H1 (cell line): Measurements from ENCODE around the gene PLEKHG5. TPM values are rescaled to one million over a fixed set of nuclear protein-coding genes. Genes with fewer than 3 reads are reported as not detected.
A peak's percentile ranks its signal among the peaks of the same experiment; 100 is the strongest.

Experiments
- CTCF ChIA-PET: fragments of 300-600 bp; sonication (Branson Sonifier 250); formaldehyde crosslinking; loops from one replicate; lab custom pipeline; 2021; ENCODE audit not compliant: partially characterized antibody; lab: Charles Lee
- POLR2A ChIA-PET: fragments of 300-600 bp; sonication (Branson Sonifier 250); formaldehyde crosslinking; loops from one replicate; lab custom pipeline; 2021; ENCODE audit warnings: inconsistent platforms; ENCODE audit not compliant: partially characterized antibody; lab: Charles Lee
- DNase-seq, 2 experiments: peaks; one replicate each; pipeline versions ENCODE4 v3.0.0 to v3.0.0-alpha.2; 2010 to 2022; ENCODE audit warnings: low spot score in 2 of 2, low read depth in 1 of 2, mixed read lengths in 1 of 2
- FAIRE-seq: peaks from 2 replicates; lab custom pipeline; 2011; peaks lifted over from hg19 to GRCh38; lab: Jason Lieb, UNC
- H2AFZ ChIP-seq: 2 replicates; pipeline ENCODE4 v1.8.1; 2012; ENCODE audit warnings: low read length, inconsistent platforms
- H2AK5ac ChIP-seq: 2 replicates; pipeline ENCODE4 v1.6.1; 2013; ENCODE audit warnings: low read depth, low read length
- H2BK120ac ChIP-seq: replicated peaks from 2 replicates; pipeline ENCODE3; 2013; ENCODE audit warnings: low read depth, low read length, inconsistent platforms
- H2BK12ac ChIP-seq: 2 replicates; pipeline ENCODE4 v1.6.1; 2013; ENCODE audit warnings: low read depth, low read length
- H2BK15ac ChIP-seq: 2 replicates; pipeline ENCODE4 v1.6.1; 2013; ENCODE audit warnings: low read length
- H2BK20ac ChIP-seq: 2 replicates; pipeline ENCODE4 v1.6.1; 2013; ENCODE audit warnings: low read length
- H2BK5ac ChIP-seq: 2 replicates; pipeline ENCODE4 v1.6.1; 2013; ENCODE audit warnings: low read depth, low read length
- H3K14ac ChIP-seq: 2 replicates; pipeline ENCODE4 v1.6.1; 2013; ENCODE audit warnings: inconsistent platforms; ENCODE audit not compliant: insufficient read length
- H3K18ac ChIP-seq: 2 replicates; pipeline ENCODE4 v1.6.1; 2013; ENCODE audit warnings: low read length; ENCODE audit errors: extremely low read depth
- H3K23ac ChIP-seq: 2 replicates; pipeline ENCODE4 v1.6.1; 2013; ENCODE audit warnings: inconsistent platforms; ENCODE audit not compliant: insufficient read length
- H3K23me2 ChIP-seq: 2 replicates; pipeline ENCODE4 v1.6.1; 2013; ENCODE audit warnings: low read depth, low read length
- H3K27ac ChIP-seq: 2 replicates; pipeline ENCODE4 v1.6.1; 2011; ENCODE audit warnings: low read depth, low read length, inconsistent platforms
- H3K27me3 ChIP-seq, 4 experiments: replicated peaks in 1 of 4; 1 replicate in 1 of 4; 2 replicates in 3 of 4; pipeline versions ENCODE4 v1.6.1 to v1.8.1; 2011 to 2013; ENCODE audit warnings: low read length in 3 of 4, mild to moderate bottlenecking in 3 of 4, inconsistent platforms in 2 of 4, mixed read lengths in 2 of 4, moderate library complexity in 1 of 4; ENCODE audit not compliant: control insufficient read depth in 3 of 4, insufficient read depth in 3 of 4; ENCODE audit errors: extremely low read depth in 1 of 4
- H3K36me3 ChIP-seq, 4 experiments: 2 replicates each; pipeline versions ENCODE4 v1.6.1 to v1.8.1; 2011 to 2013; ENCODE audit warnings: mild to moderate bottlenecking in 4 of 4, low read length in 3 of 4, moderate library complexity in 2 of 4, control low read depth in 1 of 4, inconsistent platforms in 1 of 4; ENCODE audit not compliant: insufficient read depth in 4 of 4, control insufficient read depth in 2 of 4
- H3K4ac ChIP-seq: replicated peaks from 2 replicates; pipeline ENCODE3; 2013; ENCODE audit warnings: low read length, low read depth, mixed read lengths, inconsistent platforms; ENCODE audit not compliant: insufficient read length
- H3K4me1 ChIP-seq, 4 experiments: replicated peaks in 1 of 4; 1 replicate in 1 of 4; 2 replicates in 3 of 4; pipeline versions ENCODE4 v1.6.1 to v1.8.1; 2011 to 2013; ENCODE audit warnings: low read length in 3 of 4, inconsistent platforms in 2 of 4, mixed read lengths in 1 of 4; ENCODE audit not compliant: insufficient read depth in 4 of 4, control insufficient read depth in 3 of 4
- H3K4me2 ChIP-seq, 2 experiments: 2 replicates each; pipeline versions ENCODE4 v1.6.1 to v1.8.1; 2011 to 2013; ENCODE audit warnings: low read depth in 2 of 2, low read length in 2 of 2, control low read depth in 1 of 2, inconsistent platforms in 1 of 2, mild to moderate bottlenecking in 1 of 2; ENCODE audit not compliant: insufficient read depth in 1 of 2
- H3K4me3 ChIP-seq, 4 experiments: fragments of 200-600, 300-600 bp in 1 of 4; sonication (generic), shearing (Covaris generic), sonication (Bioruptor Twin) in 1 of 4; 2 replicates each; pipeline versions ENCODE4 v1.5.1 to v1.8.1; 2011 to 2016; ENCODE audit warnings: low read length in 4 of 4, low read depth in 3 of 4, control low read depth in 2 of 4, inconsistent platforms in 2 of 4, mild to moderate bottlenecking in 2 of 4, mixed read lengths in 1 of 4, moderate library complexity in 1 of 4; ENCODE audit not compliant: insufficient read depth in 2 of 4; ENCODE audit errors: extremely low read depth in 1 of 4
- H3K56ac ChIP-seq: replicated peaks from 2 replicates; pipeline ENCODE3; 2013; ENCODE audit warnings: low read depth, mild to moderate bottlenecking, mixed read lengths, low read length, inconsistent platforms; ENCODE audit not compliant: insufficient read length
- H3K79me1 ChIP-seq: 2 replicates; pipeline ENCODE4 v1.6.1; 2013; ENCODE audit warnings: low read depth, low read length, control low read depth
- H3K79me2 ChIP-seq, 2 experiments: 2 replicates each; pipeline versions ENCODE4 v1.6.1 to v1.8.1; 2012 to 2013; ENCODE audit warnings: low read length in 2 of 2, mild to moderate bottlenecking in 2 of 2, inconsistent platforms in 1 of 2; ENCODE audit not compliant: insufficient read depth in 2 of 2, control insufficient read depth in 1 of 2
- H3K9ac ChIP-seq, 4 experiments: replicated peaks in 1 of 4; 1 replicate in 1 of 4; 2 replicates in 3 of 4; pipeline versions ENCODE4 v1.6.1 to v1.8.1; 2011 to 2013; ENCODE audit warnings: low read depth in 3 of 4, low read length in 3 of 4, control low read depth in 2 of 4, mild to moderate bottlenecking in 2 of 4, moderate library complexity in 2 of 4, inconsistent platforms in 1 of 4; ENCODE audit errors: extremely low read depth in 1 of 4
- H3K9me3 ChIP-seq, 2 experiments: 2 replicates each; pipeline versions ENCODE4 v1.6.1 to v1.8.1; 2012 to 2013; ENCODE audit warnings: mild to moderate bottlenecking in 2 of 2, moderate library complexity in 2 of 2, control low read depth in 1 of 2, inconsistent platforms in 1 of 2, low read depth in 1 of 2, low read length in 1 of 2, mixed read lengths in 1 of 2; ENCODE audit not compliant: insufficient read depth in 2 of 2
- H4K20me1 ChIP-seq, 2 experiments: replicated peaks in 1 of 2; 2 replicates each; pipeline versions ENCODE3 to v1.8.1; 2011 to 2013; ENCODE audit warnings: inconsistent platforms in 2 of 2, low read length in 2 of 2, mild to moderate bottlenecking in 1 of 2; ENCODE audit not compliant: insufficient read depth in 2 of 2, control insufficient read depth in 1 of 2
- H4K5ac ChIP-seq: 2 replicates; pipeline ENCODE4 v1.6.1; 2013; ENCODE audit warnings: low read length, low read depth, mixed read lengths, inconsistent platforms; ENCODE audit not compliant: insufficient read length
- H4K8ac ChIP-seq: 2 replicates; pipeline ENCODE4 v1.8.0; 2013; ENCODE audit warnings: mild to moderate bottlenecking, moderate library complexity, low read length, inconsistent platforms; ENCODE audit not compliant: insufficient read depth; ENCODE audit errors: extremely low read depth
- H4K91ac ChIP-seq: replicated peaks from 2 replicates; pipeline ENCODE3; 2013; ENCODE audit warnings: low read length, mixed read lengths, inconsistent platforms; ENCODE audit not compliant: insufficient read length
- BCL11A ChIP-seq, 2 experiments: IDR thresholded peaks; one replicate each; pipeline ENCODE4 v1.6.1; 2011; ENCODE audit warnings: low read depth in 2 of 2, low read length in 2 of 2, mild to moderate bottlenecking in 2 of 2
- GABPA ChIP-seq: IDR thresholded peaks from 2 replicates; pipeline ENCODE4 v1.6.1; 2011; ENCODE audit warnings: mild to moderate bottlenecking, low read length, moderate library complexity, borderline replicate concordance; ENCODE audit not compliant: insufficient read depth
- GTF2F1 ChIP-seq: IDR thresholded peaks from 2 replicates; pipeline ENCODE4 v1.6.1; 2012; ENCODE audit warnings: low read depth, low read length, improper control_type of control experiment, borderline replicate concordance
- HDAC2 ChIP-seq, 2 experiments: fragments of 300-600 bp in 1 of 2; sonication (generic) in 1 of 2; IDR thresholded peaks; 2 replicates each; pipeline ENCODE4 v1.6.1; 2011 to 2012; ENCODE audit warnings: low read depth in 2 of 2, low read length in 2 of 2, mild to moderate bottlenecking in 2 of 2, moderate library complexity in 2 of 2, borderline replicate concordance in 1 of 2, inconsistent platforms in 1 of 2
- RAD21 ChIP-seq, 2 experiments: IDR thresholded peaks in 1 of 2; conservative IDR thresholded peaks in 1 of 2; 2 replicates each; pipeline ENCODE4 v1.6.1; 2011; ENCODE audit warnings: low read depth in 2 of 2, low read length in 2 of 2, improper control_type of control experiment in 1 of 2, inconsistent platforms in 1 of 2, mild to moderate bottlenecking in 1 of 2, moderate library complexity in 1 of 2
- TBP ChIP-seq: IDR thresholded peaks from 2 replicates; pipeline ENCODE4 v1.6.1; 2011; ENCODE audit warnings: low read depth, low read length, improper control_type of control experiment
- WGBS, 2 experiments: shearing (Covaris generic) in 1 of 2; methylation state at CpG; one replicate each; pipeline versions ENCODE4 v1.1.6 to v1.1.7; 2013 to 2015; ENCODE audit warnings: low lambda C conversion rate in 2 of 2, mixed read lengths in 2 of 2, inconsistent platforms in 1 of 2, low coverage in 1 of 2, missing lambda C conversion rate in 1 of 2; ENCODE audit not compliant: insufficient replicate concordance in 2 of 2, insufficient coverage in 1 of 2, insufficient read length in 1 of 2; ENCODE audit errors: extremely low coverage in 1 of 2, missing lambda C conversion rate in 1 of 2; 5-methylcytosine and 5-hydroxymethylcytosine counted together
- polyA plus RNA-seq, 7 experiments: library from polyadenylated mRNA; depleted of rRNA in 3 of 7; stranded (reverse) in 5 of 7; unstranded in 2 of 7; fragments of >200 nt in 5 of 7; fragments of 200-250 nt in 2 of 7; gene quantifications; 1 replicate in 5 of 7; 2 replicates in 1 of 7; 4 replicates in 1 of 7; pipeline versions ENCODE4 v1.2.1 to v1.2.3, GENCODE V29; 2011 to 2013; ENCODE audit warnings: missing spikeins in 2 of 7, mixed read lengths in 2 of 7
- total RNA-seq: library from RNA; stranded (reverse); fragmentation: NEBNext Ultra II Directional; extraction: Animal tissue kit (Norgen Biotek cat#: 25700); gene quantifications from 2 replicates; pipeline ENCODE4 v1.2.1, GENCODE V29; 2021
- TF ChIP-seq, protein P1 (sequence below): IDR thresholded peaks from 2 replicates; pipeline ENCODE4 v1.6.1; 2011; ENCODE audit warnings: low read depth, mild to moderate bottlenecking, low read length; ENCODE audit not compliant: insufficient read depth
- TF ChIP-seq, protein P2 (sequence below): IDR thresholded peaks from 2 replicates; pipeline ENCODE4 v1.6.1; 2012; ENCODE audit warnings: low read length, inconsistent platforms
- TF ChIP-seq, protein P3 (sequence below): IDR thresholded peaks from 2 replicates; pipeline ENCODE4 v1.6.1; 2011; ENCODE audit warnings: low read length, improper control_type of control experiment

PLEKHG5 gene
- total and polyA plus RNA-seq, 2 of the 8 experiments (the other 6 are each of a cell fraction or from before 2014, with no cell fraction given) = 10.4 to 13.8 TPM

DNA sequence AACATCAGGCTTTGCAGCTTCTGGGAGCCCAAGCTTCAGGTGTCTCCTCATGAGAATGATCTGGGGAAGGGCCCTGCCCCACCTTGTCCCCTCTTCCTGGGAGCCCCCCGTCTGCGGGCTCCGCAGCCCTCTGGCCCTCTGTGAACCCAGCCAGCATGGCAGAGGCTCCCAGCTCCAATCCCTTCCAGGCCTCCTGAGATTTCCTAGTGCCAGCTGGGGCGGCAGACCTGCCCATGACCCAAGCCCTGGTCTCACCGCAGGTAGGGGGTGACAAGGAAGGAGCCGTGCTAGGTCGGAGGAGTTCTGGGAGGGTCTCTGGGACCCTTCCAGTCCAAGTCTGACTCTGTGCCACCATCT lies 7.7 kb downstream of the PLEKHG5 start:
- Histone ChIP-seq H3K79me2 (no peaks in the 10 kb centered on the region), H4K91ac (no peak overlapping the region), H2BK5ac (no peak overlapping the region), H2BK20ac (no peak overlapping the region), H3K23me2 (peaks cover 5% of the 10 kb centered on the region; the same call in 1 of the 2 replicates), H3K23ac (no peak overlapping the region), H3K36me3 (no peaks in the 10 kb centered on the region; a peak in 1 of 8 replicates), H3K27ac (no peak overlapping the region), H2AK5ac (peak overlapping the region; percentile 5; the same call in 1 of the 2 replicates), H3K9ac (no peak overlapping the region), H4K5ac (no peak overlapping the region), H3K56ac (no peak overlapping the region), H2BK15ac (no peak overlapping the region), H3K9me3 (no peaks in the 10 kb centered on the region), H4K8ac (no peak overlapping the region), H3K18ac (no peak overlapping the region), H3K4ac (no peak overlapping the region), H2AFZ (no peak overlapping the region), H3K27me3 (peaks cover 0 to 2% (median 0%) of the 10 kb centered on the region in 4 experiments; a peak in 3 of 7 replicates), H2BK120ac (no peak overlapping the region), H3K14ac (no peak overlapping the region), H3K4me2 (no peak overlapping the region), H3K79me1 (0 out of 2 replicates have a peak, but pooled peaks cover 2% of the 10 kb centered on the region), H3K4me3 (no peak overlapping the region), H2BK12ac (no peak overlapping the region), H4K20me1 (peaks cover 2 to 5% of the 10 kb centered on the region in 2 experiments), H3K4me1 (peaks cover 0 to 15% (median 10%) of the 10 kb centered on the region in 4 experiments; a peak in 5 of 7 replicates)
- no peak for FAIRE-seq
- 88% methylated on average over 7 of the region's 7 CpGs; no CpG with 5 or more reads in 1 of the 2 experiments for WGBS, 2 experiments
- no peak for DNase-seq
- CTCF ChIA-PET = interaction anchor here (0.8 to 12.0 kb wide), 10 partner anchors 8 to 79 kb away, joined by 3 to 168 read pairs (median 5); no protein-coding TSS in a partner anchor
- POLR2A ChIA-PET = interaction anchor here (1.0 to 1.2 kb wide), 2 partner anchors 10 to 12 kb away, joined by 3 to 5 read pairs; no protein-coding TSS in a partner anchor
- TF ChIP-seq GTF2F1 (no peak), TBP (no peak), RAD21 (IDR thresholded peaks at IDR 0.05 in 1 of 2, conservative IDR thresholded peaks at IDR 0.05 in 1 of 2; ENCODE audit: low read depth in 2 of 2, low read length in 2 of 2) (no peak), GABPA (no peak), BCL11A (IDR thresholded peaks at IDR 0.05; ENCODE audit: low read depth in 2 of 2, low read length in 2 of 2) (no peak), HDAC2 (IDR thresholded peaks at IDR 0.05; ENCODE audit: borderline replicate concordance in 1 of 2, low read depth in 2 of 2, low read length in 2 of 2) (no peak)
- TF ChIP-seq, protein P1, sequence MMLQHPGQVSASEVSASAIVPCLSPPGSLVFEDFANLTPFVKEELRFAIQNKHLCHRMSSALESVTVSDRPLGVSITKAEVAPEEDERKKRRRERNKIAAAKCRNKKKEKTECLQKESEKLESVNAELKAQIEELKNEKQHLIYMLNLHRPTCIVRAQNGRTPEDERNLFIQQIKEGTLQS = no peak
- TF ChIP-seq, protein P2, sequence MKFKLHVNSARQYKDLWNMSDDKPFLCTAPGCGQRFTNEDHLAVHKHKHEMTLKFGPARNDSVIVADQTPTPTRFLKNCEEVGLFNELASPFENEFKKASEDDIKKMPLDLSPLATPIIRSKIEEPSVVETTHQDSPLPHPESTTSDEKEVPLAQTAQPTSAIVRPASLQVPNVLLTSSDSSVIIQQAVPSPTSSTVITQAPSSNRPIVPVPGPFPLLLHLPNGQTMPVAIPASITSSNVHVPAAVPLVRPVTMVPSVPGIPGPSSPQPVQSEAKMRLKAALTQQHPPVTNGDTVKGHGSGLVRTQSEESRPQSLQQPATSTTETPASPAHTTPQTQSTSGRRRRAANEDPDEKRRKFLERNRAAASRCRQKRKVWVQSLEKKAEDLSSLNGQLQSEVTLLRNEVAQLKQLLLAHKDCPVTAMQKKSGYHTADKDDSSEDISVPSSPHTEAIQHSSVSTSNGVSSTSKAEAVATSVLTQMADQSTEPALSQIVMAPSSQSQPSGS = no peak
- TF ChIP-seq, protein P3, sequence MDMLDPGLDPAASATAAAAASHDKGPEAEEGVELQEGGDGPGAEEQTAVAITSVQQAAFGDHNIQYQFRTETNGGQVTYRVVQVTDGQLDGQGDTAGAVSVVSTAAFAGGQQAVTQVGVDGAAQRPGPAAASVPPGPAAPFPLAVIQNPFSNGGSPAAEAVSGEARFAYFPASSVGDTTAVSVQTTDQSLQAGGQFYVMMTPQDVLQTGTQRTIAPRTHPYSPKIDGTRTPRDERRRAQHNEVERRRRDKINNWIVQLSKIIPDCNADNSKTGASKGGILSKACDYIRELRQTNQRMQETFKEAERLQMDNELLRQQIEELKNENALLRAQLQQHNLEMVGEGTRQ = no peak
